HepG2 (cell line): ENCODE data around the gene CEMP1. TPM values are rescaled to one million over a fixed set of nuclear protein-coding genes. Genes with fewer than 3 reads are reported as not detected.

Source experiments
- BRD4 ChIP-seq: sonication (generic); formaldehyde crosslinking; IDR thresholded peaks from 2 replicates; pipeline ENCODE4 v1.4.0; 2020; ENCODE audit warnings: missing genetic modification reagents
- GABPB1 ChIP-seq: IDR thresholded peaks from 2 replicates; pipeline ENCODE4 v1.6.1; 2016; ENCODE audit warnings: mild to moderate bottlenecking, missing genetic modification reagents, moderate library complexity, missing compliant biosample characterization
- PLRG1 ChIP-seq: fragments of 450-650 bp; conservative IDR thresholded peaks from 2 replicates; pipeline ENCODE4 v1.6.1; 2016
- POLR2G ChIP-seq: fragments of 200-400 bp; formaldehyde crosslinking; IDR thresholded peaks from 2 replicates; pipeline ENCODE4 v1.6.1; 2018; ENCODE audit warnings: mild to moderate bottlenecking, low read depth, low read length, moderate library complexity
- RCOR2 ChIP-seq: IDR thresholded peaks from 2 replicates; pipeline ENCODE4 v1.6.1; 2016; ENCODE audit warnings: missing biosample characterization, missing genetic modification reagents
- RFX1 ChIP-seq: fragments of 450-650 bp; IDR thresholded peaks from 2 replicates; pipeline ENCODE4 v1.6.1; 2017
- SMAD1 ChIP-seq: sonication (generic); formaldehyde crosslinking; IDR thresholded peaks from 2 replicates; pipeline ENCODE4 v1.4.0; 2020; ENCODE audit warnings: missing genetic modification reagents, low read depth, mild to moderate bottlenecking, borderline replicate concordance
- SP4 ChIP-seq: sonication (generic); formaldehyde crosslinking; IDR thresholded peaks from 2 replicates; pipeline ENCODE4 v1.8.1; 2023; ENCODE audit warnings: mild to moderate bottlenecking, missing genetic modification reagents
- SPEN ChIP-seq: sonication (generic); formaldehyde crosslinking; IDR thresholded peaks from 2 replicates; pipeline ENCODE4 v1.5.1; 2020; ENCODE audit warnings: low read depth, mild to moderate bottlenecking, missing genetic modification reagents
- TAF1 ChIP-seq: sonication (generic); formaldehyde crosslinking; IDR thresholded peaks from 2 replicates; pipeline ENCODE4 v1.4.0; 2020; ENCODE audit warnings: missing genetic modification reagents
- ZNF446 ChIP-seq: sonication (generic); formaldehyde crosslinking; IDR thresholded peaks from 2 replicates; pipeline ENCODE4 v1.5.0; 2020; ENCODE audit warnings: mild to moderate bottlenecking, missing genetic modification reagents
- ZNF773 ChIP-seq: sonication (generic); formaldehyde crosslinking; IDR thresholded peaks from 2 replicates; pipeline ENCODE4 v1.4.0; 2020; ENCODE audit warnings: missing genetic modification reagents, borderline replicate concordance
- polyA plus RNA-seq, 8 experiments: library from polyadenylated mRNA; depleted of rRNA in 3 of 8; stranded (reverse) in 7 of 8; unstranded in 1 of 8; fragments of >200 nt; fragmentation: Illumina TruSeq in 4 of 8; extraction: Trizol in 4 of 8; gene quantifications; 2 replicates each; pipeline versions ENCODE4 v1.2.1 to v1.2.3, GENCODE V29; 2011 to 2016; ENCODE audit warnings: low read depth in 4 of 8, missing spikeins in 1 of 8, mixed read lengths in 1 of 8; ENCODE audit not compliant: insufficient read depth in 1 of 8
- total RNA-seq, 5 experiments: library from RNA; depleted of rRNA; stranded (reverse); fragments of >200 nt; fragmentation: Illumina TruSeq; extraction: Trizol; gene quantifications; 2 replicates each; pipeline ENCODE4 v1.2.3, GENCODE V29; 2016; ENCODE audit warnings: low read depth in 1 of 5
- TF ChIP-seq, protein P1 (sequence below): sonication (generic); formaldehyde crosslinking; conservative IDR thresholded peaks from 2 replicates; pipeline ENCODE4 v1.5.0; 2020; ENCODE audit warnings: missing genetic modification reagents
- TF ChIP-seq, protein P2 (sequence below): sonication (generic); formaldehyde crosslinking; IDR thresholded peaks from 2 replicates; pipeline ENCODE4 v1.8.1; 2023; ENCODE audit warnings: mild to moderate bottlenecking, missing genetic modification reagents
- TF ChIP-seq, protein P3 (sequence below): IDR thresholded peaks from 2 replicates; pipeline ENCODE4 v1.6.1; 2016
- TF ChIP-seq, protein P4 (sequence below): sonication (generic); formaldehyde crosslinking; IDR thresholded peaks from 2 replicates; pipeline ENCODE4 v1.5.0; 2020; ENCODE audit warnings: mild to moderate bottlenecking, missing genetic modification reagents
- TF ChIP-seq, protein P5 (sequence below): sonication (generic); formaldehyde crosslinking; IDR thresholded peaks from 2 replicates; pipeline ENCODE4 v1.4.0; 2020; ENCODE audit warnings: missing genetic modification reagents
- TF ChIP-seq, protein P6 (sequence below): sonication (generic); formaldehyde crosslinking; IDR thresholded peaks from 2 replicates; pipeline ENCODE4 v1.4.0; 2020; ENCODE audit warnings: missing genetic modification reagents

Gene CEMP1
- total and polyA plus RNA-seq, 2 of the 13 experiments (the other 11 are each of a cell fraction or from before 2014, with no cell fraction given): not detected

DNA sequence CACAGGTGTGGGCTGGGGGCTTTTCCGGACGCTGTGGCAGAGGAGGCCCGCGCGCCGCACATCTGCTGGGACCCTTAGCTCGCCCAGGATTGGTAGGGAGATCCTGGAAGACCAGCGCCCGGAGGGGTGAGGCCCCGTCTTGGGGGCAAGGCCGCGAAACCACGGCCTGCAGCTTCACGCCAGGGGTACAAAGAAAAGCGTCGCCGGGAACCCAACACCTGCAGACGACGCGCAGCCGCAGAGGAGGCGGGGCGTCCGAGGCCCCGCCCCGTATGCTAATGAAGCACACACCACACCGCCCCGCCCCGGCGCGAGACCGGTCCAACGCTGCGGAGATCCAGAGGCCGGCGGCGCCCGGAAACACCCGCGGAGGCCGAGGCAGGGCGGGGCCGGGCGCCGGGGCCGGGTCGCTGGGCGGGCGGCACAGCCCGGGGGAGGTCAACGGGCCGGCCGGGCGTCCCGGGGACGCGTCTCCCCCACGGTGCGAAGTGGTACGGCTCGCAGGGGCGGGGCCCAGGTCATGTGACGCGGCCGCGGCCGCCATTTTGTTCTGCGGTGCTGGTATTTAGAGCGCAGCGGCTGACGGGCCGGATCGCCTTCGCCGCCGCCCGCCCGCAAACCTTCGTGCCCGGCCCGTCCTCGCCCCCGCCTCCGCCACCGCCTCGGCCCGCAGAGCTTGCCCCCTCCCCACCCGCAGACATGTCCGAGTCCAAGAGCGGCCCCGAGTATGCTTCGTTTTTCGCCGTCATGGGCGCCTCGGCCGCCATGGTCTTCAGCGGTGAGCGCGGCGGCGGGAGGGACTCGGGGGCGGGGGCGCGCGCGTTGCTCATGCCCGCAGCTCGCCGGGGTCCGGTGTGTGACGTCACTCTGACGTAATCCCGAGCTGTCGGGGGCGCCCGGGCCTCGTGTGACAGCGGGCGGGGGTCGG lies 17.5 kb downstream of the CEMP1 start, which contains the start of gene ATP6V0C (continued):
- TF ChIP-seq, protein P1, sequence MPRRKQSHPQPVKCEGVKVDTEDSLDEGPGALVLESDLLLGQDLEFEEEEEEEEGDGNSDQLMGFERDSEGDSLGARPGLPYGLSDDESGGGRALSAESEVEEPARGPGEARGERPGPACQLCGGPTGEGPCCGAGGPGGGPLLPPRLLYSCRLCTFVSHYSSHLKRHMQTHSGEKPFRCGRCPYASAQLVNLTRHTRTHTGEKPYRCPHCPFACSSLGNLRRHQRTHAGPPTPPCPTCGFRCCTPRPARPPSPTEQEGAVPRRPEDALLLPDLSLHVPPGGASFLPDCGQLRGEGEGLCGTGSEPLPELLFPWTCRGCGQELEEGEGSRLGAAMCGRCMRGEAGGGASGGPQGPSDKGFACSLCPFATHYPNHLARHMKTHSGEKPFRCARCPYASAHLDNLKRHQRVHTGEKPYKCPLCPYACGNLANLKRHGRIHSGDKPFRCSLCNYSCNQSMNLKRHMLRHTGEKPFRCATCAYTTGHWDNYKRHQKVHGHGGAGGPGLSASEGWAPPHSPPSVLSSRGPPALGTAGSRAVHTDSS (CRISPR knock-in tag): no peak
- TF ChIP-seq SMAD1 (CRISPR knock-in tag) (no peak), RFX1 (no peak), TAF1 (CRISPR knock-in tag) (peak; percentile 88), SPEN (CRISPR knock-in tag) (peak; percentile 53), RCOR2 (CRISPR knock-in tag) (no peak), ZNF446 (CRISPR knock-in tag) (peak; percentile 91; the same call in 1 of the 2 replicates), ZNF773 (0 out of 2 replicates have a peak, but pooled peaks have one; percentile 64), PLRG1 (no peak), POLR2G (peak; percentile 79), GABPB1 (CRISPR knock-in tag) (peak; percentile 76; the same call in 1 of the 2 replicates), BRD4 (CRISPR knock-in tag) (0 out of 2 replicates have a peak, but pooled peaks have one; percentile 35), SP4 (CRISPR knock-in tag) (peak; percentile 84)
- TF ChIP-seq, protein P2, sequence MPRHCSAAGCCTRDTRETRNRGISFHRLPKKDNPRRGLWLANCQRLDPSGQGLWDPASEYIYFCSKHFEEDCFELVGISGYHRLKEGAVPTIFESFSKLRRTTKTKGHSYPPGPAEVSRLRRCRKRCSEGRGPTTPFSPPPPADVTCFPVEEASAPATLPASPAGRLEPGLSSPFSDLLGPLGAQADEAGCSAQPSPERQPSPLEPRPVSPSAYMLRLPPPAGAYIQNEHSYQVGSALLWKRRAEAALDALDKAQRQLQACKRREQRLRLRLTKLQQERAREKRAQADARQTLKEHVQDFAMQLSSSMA (CRISPR knock-in tag): no peak
- TF ChIP-seq, protein P3, sequence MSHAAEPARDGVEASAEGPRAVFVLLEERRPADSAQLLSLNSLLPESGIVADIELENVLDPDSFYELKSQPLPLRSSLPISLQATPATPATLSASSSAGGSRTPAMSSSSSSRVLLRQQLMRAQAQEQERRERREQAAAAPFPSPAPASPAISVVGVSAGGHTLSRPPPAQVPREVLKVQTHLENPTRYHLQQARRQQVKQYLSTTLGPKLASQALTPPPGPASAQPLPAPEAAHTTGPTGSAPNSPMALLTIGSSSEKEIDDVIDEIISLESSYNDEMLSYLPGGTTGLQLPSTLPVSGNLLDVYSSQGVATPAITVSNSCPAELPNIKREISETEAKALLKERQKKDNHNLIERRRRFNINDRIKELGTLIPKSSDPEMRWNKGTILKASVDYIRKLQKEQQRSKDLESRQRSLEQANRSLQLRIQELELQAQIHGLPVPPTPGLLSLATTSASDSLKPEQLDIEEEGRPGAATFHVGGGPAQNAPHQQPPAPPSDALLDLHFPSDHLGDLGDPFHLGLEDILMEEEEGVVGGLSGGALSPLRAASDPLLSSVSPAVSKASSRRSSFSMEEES (CRISPR knock-in tag): peak; percentile 68
- TF ChIP-seq, protein P4, sequence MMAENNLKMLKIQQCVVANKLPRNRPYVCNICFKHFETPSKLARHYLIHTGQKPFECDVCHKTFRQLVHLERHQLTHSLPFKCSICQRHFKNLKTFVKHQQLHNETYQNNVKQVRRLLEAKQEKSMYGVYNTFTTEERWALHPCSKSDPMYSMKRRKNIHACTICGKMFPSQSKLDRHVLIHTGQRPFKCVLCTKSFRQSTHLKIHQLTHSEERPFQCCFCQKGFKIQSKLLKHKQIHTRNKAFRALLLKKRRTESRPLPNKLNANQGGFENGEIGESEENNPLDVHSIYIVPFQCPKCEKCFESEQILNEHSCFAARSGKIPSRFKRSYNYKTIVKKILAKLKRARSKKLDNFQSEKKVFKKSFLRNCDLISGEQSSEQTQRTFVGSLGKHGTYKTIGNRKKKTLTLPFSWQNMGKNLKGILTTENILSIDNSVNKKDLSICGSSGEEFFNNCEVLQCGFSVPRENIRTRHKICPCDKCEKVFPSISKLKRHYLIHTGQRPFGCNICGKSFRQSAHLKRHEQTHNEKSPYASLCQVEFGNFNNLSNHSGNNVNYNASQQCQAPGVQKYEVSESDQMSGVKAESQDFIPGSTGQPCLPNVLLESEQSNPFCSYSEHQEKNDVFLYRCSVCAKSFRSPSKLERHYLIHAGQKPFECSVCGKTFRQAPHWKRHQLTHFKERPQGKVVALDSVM (CRISPR knock-in tag): peak; percentile 70; the same call in 1 of the 2 replicates
- TF ChIP-seq, protein P5, sequence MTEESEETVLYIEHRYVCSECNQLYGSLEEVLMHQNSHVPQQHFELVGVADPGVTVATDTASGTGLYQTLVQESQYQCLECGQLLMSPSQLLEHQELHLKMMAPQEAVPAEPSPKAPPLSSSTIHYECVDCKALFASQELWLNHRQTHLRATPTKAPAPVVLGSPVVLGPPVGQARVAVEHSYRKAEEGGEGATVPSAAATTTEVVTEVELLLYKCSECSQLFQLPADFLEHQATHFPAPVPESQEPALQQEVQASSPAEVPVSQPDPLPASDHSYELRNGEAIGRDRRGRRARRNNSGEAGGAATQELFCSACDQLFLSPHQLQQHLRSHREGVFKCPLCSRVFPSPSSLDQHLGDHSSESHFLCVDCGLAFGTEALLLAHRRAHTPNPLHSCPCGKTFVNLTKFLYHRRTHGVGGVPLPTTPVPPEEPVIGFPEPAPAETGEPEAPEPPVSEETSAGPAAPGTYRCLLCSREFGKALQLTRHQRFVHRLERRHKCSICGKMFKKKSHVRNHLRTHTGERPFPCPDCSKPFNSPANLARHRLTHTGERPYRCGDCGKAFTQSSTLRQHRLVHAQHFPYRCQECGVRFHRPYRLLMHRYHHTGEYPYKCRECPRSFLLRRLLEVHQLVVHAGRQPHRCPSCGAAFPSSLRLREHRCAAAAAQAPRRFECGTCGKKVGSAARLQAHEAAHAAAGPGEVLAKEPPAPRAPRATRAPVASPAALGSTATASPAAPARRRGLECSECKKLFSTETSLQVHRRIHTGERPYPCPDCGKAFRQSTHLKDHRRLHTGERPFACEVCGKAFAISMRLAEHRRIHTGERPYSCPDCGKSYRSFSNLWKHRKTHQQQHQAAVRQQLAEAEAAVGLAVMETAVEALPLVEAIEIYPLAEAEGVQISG (CRISPR knock-in tag): peak; percentile 86
- TF ChIP-seq, protein P6, sequence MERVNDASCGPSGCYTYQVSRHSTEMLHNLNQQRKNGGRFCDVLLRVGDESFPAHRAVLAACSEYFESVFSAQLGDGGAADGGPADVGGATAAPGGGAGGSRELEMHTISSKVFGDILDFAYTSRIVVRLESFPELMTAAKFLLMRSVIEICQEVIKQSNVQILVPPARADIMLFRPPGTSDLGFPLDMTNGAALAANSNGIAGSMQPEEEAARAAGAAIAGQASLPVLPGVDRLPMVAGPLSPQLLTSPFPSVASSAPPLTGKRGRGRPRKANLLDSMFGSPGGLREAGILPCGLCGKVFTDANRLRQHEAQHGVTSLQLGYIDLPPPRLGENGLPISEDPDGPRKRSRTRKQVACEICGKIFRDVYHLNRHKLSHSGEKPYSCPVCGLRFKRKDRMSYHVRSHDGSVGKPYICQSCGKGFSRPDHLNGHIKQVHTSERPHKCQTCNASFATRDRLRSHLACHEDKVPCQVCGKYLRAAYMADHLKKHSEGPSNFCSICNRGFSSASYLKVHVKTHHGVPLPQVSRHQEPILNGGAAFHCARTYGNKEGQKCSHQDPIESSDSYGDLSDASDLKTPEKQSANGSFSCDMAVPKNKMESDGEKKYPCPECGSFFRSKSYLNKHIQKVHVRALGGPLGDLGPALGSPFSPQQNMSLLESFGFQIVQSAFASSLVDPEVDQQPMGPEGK (CRISPR knock-in tag): peak; percentile 2; the same call in 1 of the 2 replicates
